Measurements from ENCODE around the gene EEIG1.

- TF ChIP-seq POLR2A (IDR thresholded peaks at IDR 0.05; ENCODE audit: low read length) = no peak
- no peak for TF ChIP-seq GATA1 (IDR thresholded peaks at IDR 0.05; ENCODE audit: low read depth, low read length)
Observed at GRCh38 chr9:127944586-127945218, 36.1 kb downstream of the EEIG1 start.

All from erythroblast (primary cell).